NCI-H69 (cell line): ENCODE results near the gene RSRC1.

ENCODE experiments used
- DNase-seq: peaks from one replicate; lab custom pipeline; 2025; lab: John Stamatoyannopoulos, UW

Gene RSRC1

GRCh38 chr3:158128755-158129154 lies 18.9 kb downstream of the RSRC1 start:
- DNase-seq: no peak

- DNase-seq: no peak
Observed at GRCh38 chr3:158134363-158134762, 24.5 kb downstream of the RSRC1 start.

GRCh38 chr3:158140396-158140795 lies 30.5 kb downstream of the RSRC1 start:
- DNase-seq: no peak

- no peak for DNase-seq
Observed at GRCh38 chr3:158148218-158148617, 38.3 kb downstream of the RSRC1 start.

GRCh38 chr3:158152186-158152585 lies 42.3 kb downstream of the RSRC1 start:
- DNase-seq: no peak

- no peak for DNase-seq
Observed at GRCh38 chr3:158158969-158159368, 49.1 kb downstream of the RSRC1 start.

- no peak for DNase-seq
Observed at GRCh38 chr3:158159714-158160113, 49.8 kb downstream of the RSRC1 start.

GRCh38 chr3:158160958-158161357 lies 51.1 kb downstream of the RSRC1 start:
- DNase-seq: no peak

GRCh38 chr3:158165141-158165655 lies 55.3 kb downstream of the RSRC1 start:
- DNase-seq: peak; percentile 51

GRCh38 chr3:158165730-158166129 lies 55.8 kb downstream of the RSRC1 start:
- no peak for DNase-seq

- DNase-seq: peak; percentile 1
Observed at GRCh38 chr3:158166223-158166622, 56.3 kb downstream of the RSRC1 start.

GRCh38 chr3:158167737-158168557 lies 58.1 kb downstream of the RSRC1 start:
- DNase-seq: no peak

GRCh38 chr3:158169091-158169491 lies 59.2 kb downstream of the RSRC1 start:
- DNase-seq: no peak

GRCh38 chr3:158181096-158181495 lies 71.2 kb downstream of the RSRC1 start:
- no peak for DNase-seq

- DNase-seq: no peak
Observed at GRCh38 chr3:158185711-158186110, 75.8 kb downstream of the RSRC1 start.

- DNase-seq: no peak
Observed at GRCh38 chr3:158200955-158201354, 91.1 kb downstream of the RSRC1 start.

- no peak for DNase-seq
Observed at GRCh38 chr3:158205324-158205723, 95.4 kb downstream of the RSRC1 start.

GRCh38 chr3:158205994-158206393 lies 96.1 kb downstream of the RSRC1 start:
- no peak for DNase-seq

GRCh38 chr3:158210067-158210466 lies 100.2 kb downstream of the RSRC1 start:
- peak; percentile 5 for DNase-seq

- peak; percentile 1 for DNase-seq
Observed at GRCh38 chr3:158213461-158213860, 103.6 kb downstream of the RSRC1 start.

- peak; percentile 10 for DNase-seq
Observed at GRCh38 chr3:158217992-158218391, 108.1 kb downstream of the RSRC1 start.

GRCh38 chr3:158220575-158220974 lies 110.7 kb downstream of the RSRC1 start:
- no peak for DNase-seq

- no peak for DNase-seq
Observed at GRCh38 chr3:158221426-158221825, 111.5 kb downstream of the RSRC1 start.

GRCh38 chr3:158226429-158226828 lies 116.5 kb downstream of the RSRC1 start:
- DNase-seq: no peak
